ENCODE measurements around the gene RPS18. TPM values are rescaled to one million over a fixed set of nuclear protein-coding genes. Genes with fewer than 3 reads are reported as not detected.

RPS18 gene
- total RNA-seq, 4 donors from 2014 or later, result 773 to 2,238 (median 1,359) TPM

DNA sequence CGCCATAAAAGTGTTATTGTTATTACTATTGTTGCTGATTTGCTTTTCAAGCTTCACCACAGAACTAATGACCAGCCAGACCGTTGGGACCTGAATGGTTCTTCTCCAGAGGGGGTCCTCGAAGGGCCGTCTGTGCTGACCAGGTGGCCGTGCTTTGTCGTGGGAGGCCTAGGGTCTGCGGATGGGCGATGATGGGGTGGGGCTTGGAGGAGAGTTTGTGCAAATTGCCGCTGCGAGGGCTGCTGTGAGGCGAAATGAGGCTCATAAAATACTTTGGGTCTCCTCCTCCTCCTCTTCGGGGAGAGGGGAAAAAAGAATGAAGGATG is 51.7 kb downstream of the RPS18 start:
- DNase-seq, result no peak
- H3K4me3 ChIP-seq, result peak overlapping the region; percentile 31 to 93 (median 84)
- 1% methylated on average over 12 of the region's 12 CpGs; no CpG with 5 or more reads in 1 of the 2 donors for whole genome bisulfite sequencing, 2 donors (ENCODE audit: low coverage in 1 of 2)
- in situ Hi-C loops (cut with MboI; ENCODE audit: low pct_ligation_motif_present in 1 of 4, low pct_unique_long_range_greater_than_20kb in 1 of 4, low sequenced_read_pairs in 3 of 4) (no loop called here), intact Hi-C loops (cut with DNase I; ENCODE audit: low total_unique reads) (no loop called here)
- peaks cover 0 to 23% (median 8%) of the 10 kb centered on the region in 4 donors for H3K36me3 ChIP-seq
- H3K9me3 ChIP-seq, result no peaks in the 10 kb centered on the region
- no peaks in the 10 kb centered on the region for H3K27me3 ChIP-seq
- peak overlapping the region; percentile 90 to 94 (median 92) for H3K27ac ChIP-seq
- H3K4me1 ChIP-seq, result peaks cover 24 to 46% (median 41%) of the 10 kb centered on the region in 4 donors
- no peak for TF ChIP-seq CTCF (IDR thresholded peaks at IDR 0.05)
- no peak for TF ChIP-seq EP300 (IDR thresholded peaks at IDR 0.05; ENCODE audit: low read depth)
- no peak for TF ChIP-seq POLR2A (IDR thresholded peaks at IDR 0.05)
- TF ChIP-seq POLR2AphosphoS5 (IDR thresholded peaks at IDR 0.05), result no peak

DNA sequence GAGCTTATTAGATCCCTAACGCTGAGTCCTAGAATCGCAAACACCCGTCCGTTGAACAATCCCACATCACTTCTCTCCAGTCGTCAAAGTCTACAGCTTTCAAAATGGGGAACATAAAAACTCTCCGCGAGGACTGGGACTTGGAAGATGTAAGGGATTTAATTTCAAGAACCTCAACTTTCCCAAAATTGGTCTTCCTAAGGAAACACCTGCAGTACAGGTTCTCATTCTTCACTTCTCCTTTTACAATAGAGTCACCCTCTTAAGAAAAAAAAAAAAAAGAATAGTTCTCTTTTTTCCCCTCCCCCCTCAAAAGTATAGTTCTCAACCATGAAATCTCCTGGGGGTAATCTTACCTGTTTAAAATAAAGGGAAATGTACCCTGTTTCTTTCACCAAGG is 52.2 kb downstream of the RPS18 start:
- Histone ChIP-seq H3K36me3 (peaks cover 0 to 18% (median 7%) of the 10 kb centered on the region in 4 donors), H3K4me3 (peak overlapping the region in 3 of 4 donors; percentile 83 to 93 (median 85)), H3K27ac (peak overlapping the region; percentile 90 to 94 (median 92)), H3K4me1 (peaks cover 21 to 41% (median 36%) of the 10 kb centered on the region in 4 donors), H3K9me3 (no peaks in the 10 kb centered on the region), H3K27me3 (no peaks in the 10 kb centered on the region)
- no peak for TF ChIP-seq POLR2A (IDR thresholded peaks at IDR 0.05)
- TF ChIP-seq EP300 (IDR thresholded peaks at IDR 0.05; ENCODE audit: low read depth), result no peak
- no peak for TF ChIP-seq CTCF (IDR thresholded peaks at IDR 0.05)
- TF ChIP-seq POLR2AphosphoS5 (IDR thresholded peaks at IDR 0.05), result no peak
- intact Hi-C loops (cut with DNase I; ENCODE audit: low total_unique reads), result no loop called here
- in situ Hi-C loops (cut with MboI; ENCODE audit: low pct_ligation_motif_present in 1 of 4, low pct_unique_long_range_greater_than_20kb in 1 of 4, low sequenced_read_pairs in 3 of 4), result no loop called here
- 28% methylated on average over 7 of the region's 7 CpGs; no CpG with 5 or more reads in 1 of the 2 donors for WGBS, 2 donors (ENCODE audit: low coverage in 1 of 2)
- DNase-seq, result no peak

Other genes starting within 250 kb of the RPS18 start
- 10 to 100 TPM in 3 of 4 donors, 1 to 10 TPM in 1; 2.2 to 77.8 (median 28.7) TPM for gene HLA-DPA1, start 198.4 kb upstream of the RPS18 start, total RNA-seq
- 10 to 100 TPM in 3 of 4 donors, 1 to 10 TPM in 1; 10.0 to 68.0 (median 40.4) TPM for gene HLA-DPB1, start 196.1 kb upstream of the RPS18 start, total RNA-seq
- gene COL11A2, start 79.6 kb upstream of the RPS18 start, total RNA-seq, result under 1 TPM in 3 of 4 donors, not detected in 1; 0.14 to 0.79 (median 0.75) TPM
- 10 to 100 TPM; 26.9 to 31.9 (median 29.4) TPM for gene RXRB, start 71.4 kb upstream of the RPS18 start, total RNA-seq
- 10 to 100 TPM; 38.2 to 99.9 (median 60.5) TPM for gene SLC39A7, start 71.2 kb upstream of the RPS18 start, total RNA-seq
- gene HSD17B8, start 67.4 kb upstream of the RPS18 start, total RNA-seq, result 10 to 100 TPM; 34.3 to 65.7 (median 43.1) TPM
- gene RING1, start 63.6 kb upstream of the RPS18 start, total RNA-seq, result 10 to 100 TPM; 10.8 to 29.9 (median 19.9) TPM
- gene VPS52, start 199 bp upstream of the RPS18 start, total RNA-seq, result 10 to 100 TPM; 52.4 to 93.3 (median 63.4) TPM
- 10 to 100 TPM; 39.4 to 49.0 (median 41.8) TPM for gene B3GALT4, start 5.0 kb downstream of the RPS18 start, total RNA-seq
- gene WDR46, start 17.2 kb downstream of the RPS18 start, total RNA-seq, result 10 to 100 TPM; 25.0 to 87.2 (median 55.8) TPM
- 10 to 100 TPM in 3 of 4 donors, not detected in 1; 23.6 to 39.8 (median 28.1) TPM for gene PFDN6, start 17.5 kb downstream of the RPS18 start, total RNA-seq
- gene RGL2, start 26.9 kb downstream of the RPS18 start, total RNA-seq, result 10 to 100 TPM; 21.3 to 70.3 (median 25.8) TPM
- gene TAPBP, start 42.0 kb downstream of the RPS18 start, total RNA-seq, result 100 to 1,000 TPM; 175 to 423 (median 217) TPM
- 10 to 100 TPM; 10.1 to 31.8 (median 17.2) TPM for gene ZBTB22, start 45.7 kb downstream of the RPS18 start, total RNA-seq
- 100 to 1,000 TPM in 1 of 4 donors, 10 to 100 TPM in 3; 40.7 to 302 (median 52.6) TPM for gene DAXX, start 50.9 kb downstream of the RPS18 start, total RNA-seq
- 10 to 100 TPM in 1 of 4 donors, 1 to 10 TPM in 3; 2.6 to 51.5 (median 5.8) TPM for gene KIFC1, start 119.7 kb downstream of the RPS18 start, total RNA-seq
- 100 to 1,000 TPM in 1 of 4 donors, 10 to 100 TPM in 3; 47.8 to 110 (median 48.4) TPM for gene PHF1, start 138.9 kb downstream of the RPS18 start, total RNA-seq
- gene CUTA, start 146.0 kb downstream of the RPS18 start, total RNA-seq, result 100 to 1,000 TPM in 2 of 4 donors, 10 to 100 TPM in 2; 18.9 to 134 (median 91.3) TPM
- 10 to 100 TPM in 2 of 4 donors, 1 to 10 TPM in 2; 4.9 to 37.2 (median 11.1) TPM for gene SYNGAP1, start 148.0 kb downstream of the RPS18 start, total RNA-seq
- gene ZBTB9, start 182.5 kb downstream of the RPS18 start, total RNA-seq, result 1 to 10 TPM in 2 of 4 donors, not detected in 2; 2.2 to 3.2 TPM